Ishikawa (cell line): Measurements from ENCODE around the gene DYNC1H1.

Source experiments
- CEBPB ChIP-seq: IDR thresholded peaks from 2 replicates; pipeline ENCODE4 v1.6.1; 2012
- NFIC ChIP-seq: IDR thresholded peaks from 2 replicates; pipeline ENCODE4 v1.6.1; 2012
- TAF1 ChIP-seq: IDR thresholded peaks from 2 replicates; pipeline ENCODE4 v1.6.1; 2012; ENCODE audit warnings: low read depth, mild to moderate bottlenecking

GRCh38 chr14:101934601-101935150, 29.7 kb upstream of the DYNC1H1 start:
- TF ChIP-seq CEBPB (no peak), TAF1 (no peak), NFIC (no peak)
